H9 (cell line): ENCODE results near the gene SNX21. TPM values are rescaled to one million over a fixed set of nuclear protein-coding genes. Genes with fewer than 3 reads are reported as not detected.

ENCODE experiments used
- DNase-seq: peaks from one replicate; pipeline ENCODE4 v3.0.0-alpha.2; 2017
- H2AFZ ChIP-seq: one replicate; pipeline ENCODE4 v1.6.1; 2013; ENCODE audit warnings: mild to moderate bottlenecking, low read length, control low read depth, moderate library complexity
- H2AK5ac ChIP-seq: 2 replicates; pipeline ENCODE4 v1.6.1; 2013; ENCODE audit warnings: low read length, control low read depth, mixed read lengths; ENCODE audit not compliant: insufficient read length
- H2BK120ac ChIP-seq: one replicate; pipeline ENCODE4 v1.6.1; 2013; ENCODE audit warnings: low read depth, mild to moderate bottlenecking, low read length, control low read depth, inconsistent platforms; ENCODE audit not compliant: poor library complexity, severe bottlenecking
- H2BK12ac ChIP-seq: 2 replicates; pipeline ENCODE4 v1.6.1; 2013; ENCODE audit warnings: low read length, control low read depth, mixed read lengths, low read depth; ENCODE audit not compliant: insufficient read length
- H2BK15ac ChIP-seq: 2 replicates; pipeline ENCODE4 v1.6.1; 2013; ENCODE audit warnings: low read depth, low read length, control low read depth
- H2BK20ac ChIP-seq: one replicate; pipeline ENCODE4 v1.6.1; 2013; ENCODE audit warnings: low read depth, mild to moderate bottlenecking, low read length, control low read depth, inconsistent platforms; ENCODE audit not compliant: poor library complexity, severe bottlenecking
- H2BK5ac ChIP-seq: 2 replicates; pipeline ENCODE4 v1.6.1; 2013; ENCODE audit warnings: low read length, control low read depth, mixed read lengths; ENCODE audit not compliant: insufficient read length
- H3K14ac ChIP-seq: 2 replicates; pipeline ENCODE4 v1.6.1; 2013; ENCODE audit warnings: low read length, control low read depth; ENCODE audit not compliant: insufficient read depth
- H3K18ac ChIP-seq: 2 replicates; pipeline ENCODE4 v1.6.1; 2013; ENCODE audit warnings: low read depth, mild to moderate bottlenecking, mixed read lengths, low read length, control low read depth; ENCODE audit not compliant: insufficient read length
- H3K23ac ChIP-seq: 2 replicates; pipeline ENCODE4 v1.6.1; 2013; ENCODE audit warnings: low read length, control low read depth, mixed read lengths, low read depth; ENCODE audit not compliant: insufficient read length
- H3K23me2 ChIP-seq: 2 replicates; pipeline ENCODE4 v1.6.1; 2013; ENCODE audit warnings: low read depth, mild to moderate bottlenecking, mixed read lengths, low read length, control low read depth; ENCODE audit not compliant: insufficient read length, poor library complexity, severe bottlenecking
- H3K27ac ChIP-seq: 2 replicates; pipeline ENCODE4 v1.5.1; 2013; ENCODE audit warnings: low read length, control low read depth, mixed read lengths, low read depth; ENCODE audit not compliant: insufficient read length
- H3K27me3 ChIP-seq: 2 replicates; pipeline ENCODE4 v1.6.1; 2013; ENCODE audit warnings: low read length, control low read depth, inconsistent platforms; ENCODE audit not compliant: insufficient read depth
- H3K4ac ChIP-seq: 2 replicates; pipeline ENCODE4 v1.6.1; 2013; ENCODE audit warnings: low read depth, mild to moderate bottlenecking, control low read depth, inconsistent platforms, low read length, moderate library complexity
- H3K4me1 ChIP-seq: 2 replicates; pipeline ENCODE4 v1.6.1; 2013; ENCODE audit warnings: low read length, control low read depth, inconsistent platforms; ENCODE audit not compliant: insufficient read depth
- H3K4me2 ChIP-seq: 2 replicates; pipeline ENCODE4 v1.6.1; 2013; ENCODE audit warnings: low read length, control low read depth, mixed read lengths; ENCODE audit not compliant: insufficient read length, insufficient read depth
- H3K56ac ChIP-seq: 2 replicates; pipeline ENCODE4 v1.6.1; 2013; ENCODE audit warnings: low read depth, mild to moderate bottlenecking, mixed read lengths, low read length, control low read depth; ENCODE audit not compliant: insufficient read length
- H3K79me1 ChIP-seq: 2 replicates; pipeline ENCODE4 v1.6.1; 2013; ENCODE audit warnings: low read depth, mild to moderate bottlenecking, moderate library complexity, low read length, control low read depth, inconsistent platforms; ENCODE audit not compliant: insufficient read depth, poor library complexity, severe bottlenecking
- H3K79me2 ChIP-seq: 2 replicates; pipeline ENCODE4 v1.6.1; 2013; ENCODE audit warnings: low read length, control low read depth, inconsistent platforms; ENCODE audit not compliant: insufficient read depth
- H3K9ac ChIP-seq: 2 replicates; pipeline ENCODE4 v1.6.1; 2013; ENCODE audit warnings: low read length, control low read depth, mixed read lengths; ENCODE audit not compliant: insufficient read length; ENCODE audit errors: extremely low read depth
- H3K9me3 ChIP-seq: one replicate; pipeline ENCODE4 v1.6.1; 2013; ENCODE audit warnings: low read depth, low read length, inconsistent platforms; ENCODE audit not compliant: control insufficient read depth
- H3T11ph ChIP-seq: one replicate; pipeline ENCODE4 v1.6.1; 2013; ENCODE audit warnings: mild to moderate bottlenecking, low read length, control low read depth, inconsistent platforms
- H4K20me1 ChIP-seq: one replicate; pipeline ENCODE4 v1.6.1; 2013; ENCODE audit not compliant: control insufficient read depth, insufficient read length, insufficient read depth
- H4K5ac ChIP-seq: 2 replicates; pipeline ENCODE4 v1.6.1; 2013; ENCODE audit warnings: low read depth, mild to moderate bottlenecking, mixed read lengths, low read length, control low read depth; ENCODE audit not compliant: insufficient read length
- H4K8ac ChIP-seq: replicated peaks from 2 replicates; pipeline ENCODE4 v1.6.1; 2013; ENCODE audit warnings: low read length, control low read depth, mixed read lengths, low read depth; ENCODE audit not compliant: insufficient read length
- H4K91ac ChIP-seq: 2 replicates; pipeline ENCODE4 v1.6.1; 2013; ENCODE audit warnings: low read depth, mild to moderate bottlenecking, moderate library complexity, mixed read lengths, low read length, control low read depth; ENCODE audit not compliant: insufficient read length
- H3K27ac Mint-ChIP-seq, 3 experiments: 2 replicates in 2 of 3; 3 replicates in 1 of 3; pipeline ENCODE4 v1.8.0; 2020 to 2021; ENCODE audit warnings: mixed read lengths in 3 of 3, mild to moderate bottlenecking in 1 of 3, moderate library complexity in 1 of 3
- H3K27me3 Mint-ChIP-seq: 2 replicates; pipeline ENCODE4 v1.8.0; 2021; ENCODE audit warnings: low read depth, mild to moderate bottlenecking, moderate library complexity, mixed read lengths
- H3K36me3 Mint-ChIP-seq, 3 experiments: 2 replicates in 2 of 3; 3 replicates in 1 of 3; pipeline ENCODE4 v1.8.0; 2020 to 2021; ENCODE audit warnings: low read depth in 3 of 3, mixed read lengths in 3 of 3; ENCODE audit not compliant: insufficient read depth in 1 of 3
- H3K4me1 Mint-ChIP-seq, 2 experiments: 2 replicates each; pipeline ENCODE4 v1.8.0; 2020; ENCODE audit warnings: mixed read lengths in 2 of 2
- H3K4me3 Mint-ChIP-seq, 2 experiments: 2 replicates in 1 of 2; 3 replicates in 1 of 2; pipeline ENCODE4 v1.8.0; 2020 to 2021; ENCODE audit warnings: mild to moderate bottlenecking in 2 of 2, mixed read lengths in 2 of 2, moderate library complexity in 1 of 2
- H3K9me3 Mint-ChIP-seq, 2 experiments: 2 replicates in 1 of 2; 3 replicates in 1 of 2; pipeline ENCODE4 v1.8.0; 2020; ENCODE audit warnings: mild to moderate bottlenecking in 2 of 2, mixed read lengths in 2 of 2, moderate library complexity in 1 of 2
- WGBS: extraction: QIAGEN DNeasy Blood & Tissue Kit; methylation state at CpG from one replicate; pipeline ENCODE4 v1.1.7; 2013; ENCODE audit warnings: missing lambda C conversion rate, low lambda C conversion rate, mixed read lengths; ENCODE audit not compliant: insufficient read length; ENCODE audit errors: extremely low coverage; 5-methylcytosine and 5-hydroxymethylcytosine counted together
- total RNA-seq: library from RNA; stranded (reverse); gene quantifications from 2 replicates; pipeline ENCODE4 v1.2.1, GENCODE V29; 2021
- TF ChIP-seq, protein P1 (sequence below): fragments of 200-600 bp; sonication (generic); conservative IDR thresholded peaks from 3 replicates; pipeline ENCODE4 v1.8.0; 2021; ENCODE audit warnings: antibody characterized with exemption, mild to moderate bottlenecking

The SNX21 gene
- total RNA-seq, 1 experiment from 2014 or later: 20.5 TPM

DNA sequence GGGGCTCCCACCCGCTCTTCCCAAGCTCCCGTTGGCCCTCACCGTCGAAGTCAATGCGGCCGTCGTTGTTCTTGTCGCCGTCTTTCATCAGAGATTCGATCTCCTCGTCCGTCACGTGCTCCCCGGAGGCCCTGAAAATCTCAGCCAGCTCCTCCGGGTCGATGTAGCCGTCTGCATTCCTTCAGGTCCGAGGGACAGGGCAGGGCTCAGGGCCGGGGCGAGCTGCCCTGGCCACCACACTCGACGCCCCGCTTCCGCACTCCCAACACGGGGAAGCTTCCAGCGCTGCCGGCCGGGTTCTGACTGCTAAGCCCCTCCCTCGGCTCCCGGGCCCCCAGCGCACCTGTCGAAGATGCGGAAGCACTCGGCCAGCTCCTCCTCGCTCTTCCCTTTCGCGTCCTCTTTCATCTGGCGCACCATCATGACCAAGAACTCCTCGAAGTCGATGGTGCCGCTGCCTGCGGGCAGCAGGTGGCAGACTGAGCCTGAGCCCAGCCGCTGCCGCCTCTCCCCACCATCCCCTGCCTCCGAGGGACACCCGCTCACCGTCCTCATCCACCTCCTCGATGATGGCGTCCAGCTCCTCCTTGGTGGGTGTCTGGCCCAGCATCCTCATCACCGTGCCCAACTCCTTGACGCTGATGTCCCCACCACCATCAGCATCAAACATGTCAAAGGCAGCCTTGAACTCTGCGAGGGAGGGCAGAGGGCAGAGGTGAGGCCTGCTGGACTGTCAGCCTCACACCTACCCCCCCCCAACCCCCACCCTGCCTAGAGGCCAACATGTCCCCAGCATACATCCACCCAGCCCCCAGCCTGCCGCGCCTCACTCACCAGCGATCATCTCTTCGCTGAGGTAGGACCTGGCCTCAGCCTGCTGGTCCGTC lies 9.4 kb upstream of the SNX21 start:
- Mint-ChIP-seq H3K36me3 (no peaks in the 10 kb centered on the region; a peak in 1 of 7 replicates), H3K27me3 (peaks cover 28% of the 10 kb centered on the region), H3K27ac (peak overlapping the region in 1 of 3 experiments; percentile 82; a peak in 1 of 7 replicates), H3K9me3 (no peaks in the 10 kb centered on the region; a peak in 1 of 5 replicates), H3K4me3 (peak overlapping the region; percentile 62 to 73), H3K4me1 (peaks cover 22 to 40% of the 10 kb centered on the region in 2 experiments)
- Histone ChIP-seq H2AK5ac (no peak overlapping the region), H3K9ac (no peak overlapping the region), H2BK12ac (no peak overlapping the region), H2BK120ac (no peak overlapping the region), H3K18ac (no peak overlapping the region), H3K4me2 (no peak overlapping the region), H3K14ac (no peak overlapping the region), H3K79me1 (no peaks in the 10 kb centered on the region), H3K23me2 (no peaks in the 10 kb centered on the region), H4K91ac (no peak overlapping the region), H4K8ac (no peak overlapping the region), H3K79me2 (no peaks in the 10 kb centered on the region), H2BK20ac (no peak overlapping the region), H3K4me1 (no peaks in the 10 kb centered on the region), H3K27ac (no peak overlapping the region), H2BK15ac (no peak overlapping the region), H3K56ac (no peak overlapping the region), H2AFZ (no peak overlapping the region), H3K23ac (no peak overlapping the region), H3T11ph (no peak overlapping the region), H3K9me3 (no peaks in the 10 kb centered on the region), H3K27me3 (no peaks in the 10 kb centered on the region; the same call in 1 of the 2 replicates), H4K20me1 (no peaks in the 10 kb centered on the region), H3K4ac (no peak overlapping the region), H4K5ac (no peak overlapping the region), H2BK5ac (no peak overlapping the region)
- WGBS: no CpG with 5 or more reads among the region's 57 CpGs
- peak; percentile 87 for DNase-seq
- TF ChIP-seq, protein P1, sequence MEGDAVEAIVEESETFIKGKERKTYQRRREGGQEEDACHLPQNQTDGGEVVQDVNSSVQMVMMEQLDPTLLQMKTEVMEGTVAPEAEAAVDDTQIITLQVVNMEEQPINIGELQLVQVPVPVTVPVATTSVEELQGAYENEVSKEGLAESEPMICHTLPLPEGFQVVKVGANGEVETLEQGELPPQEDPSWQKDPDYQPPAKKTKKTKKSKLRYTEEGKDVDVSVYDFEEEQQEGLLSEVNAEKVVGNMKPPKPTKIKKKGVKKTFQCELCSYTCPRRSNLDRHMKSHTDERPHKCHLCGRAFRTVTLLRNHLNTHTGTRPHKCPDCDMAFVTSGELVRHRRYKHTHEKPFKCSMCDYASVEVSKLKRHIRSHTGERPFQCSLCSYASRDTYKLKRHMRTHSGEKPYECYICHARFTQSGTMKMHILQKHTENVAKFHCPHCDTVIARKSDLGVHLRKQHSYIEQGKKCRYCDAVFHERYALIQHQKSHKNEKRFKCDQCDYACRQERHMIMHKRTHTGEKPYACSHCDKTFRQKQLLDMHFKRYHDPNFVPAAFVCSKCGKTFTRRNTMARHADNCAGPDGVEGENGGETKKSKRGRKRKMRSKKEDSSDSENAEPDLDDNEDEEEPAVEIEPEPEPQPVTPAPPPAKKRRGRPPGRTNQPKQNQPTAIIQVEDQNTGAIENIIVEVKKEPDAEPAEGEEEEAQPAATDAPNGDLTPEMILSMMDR: peak; percentile 66
